Erythroblast (primary cell): ENCODE results near the gene EXOC7.

ENCODE experiments used
- GATA1 ChIP-seq: IDR thresholded peaks from 2 replicates; pipeline ENCODE4 v1.6.1; 2011; ENCODE audit warnings: low read depth, mild to moderate bottlenecking, control low read depth, low read length, moderate library complexity
- POLR2A ChIP-seq: IDR thresholded peaks from 2 replicates; pipeline ENCODE4 v1.6.1; 2011; ENCODE audit warnings: mild to moderate bottlenecking, low read length

- TF ChIP-seq POLR2A (no peak), GATA1 (no peak)
Observed at GRCh38 chr17:76131051-76131691, 27.6 kb upstream of the EXOC7 start.
